GM18858 (cell line): ENCODE measurements around the gene MIPEP.

Source experiments
- ATAC-seq: cut with Tn5 transposase; IDR thresholded peaks from one replicate; pipeline ENCODE4 v1.9.1; 2021; ENCODE audit not compliant: unreplicated experiment

MIPEP gene

GRCh38 chr13:23688336-23688735 lies 200.9 kb downstream of the MIPEP start:
- no peak for ATAC-seq

- ATAC-seq: no peak
Measured at GRCh38 chr13:23687614-23688013, 201.6 kb downstream of the MIPEP start.

GRCh38 chr13:23686948-23687347 lies 202.3 kb downstream of the MIPEP start:
- no peak for ATAC-seq

- ATAC-seq: no peak
Measured at GRCh38 chr13:23685416-23685815, 203.8 kb downstream of the MIPEP start.

- ATAC-seq: no peak
Measured at GRCh38 chr13:23684647-23685046, 204.6 kb downstream of the MIPEP start.

GRCh38 chr13:23683084-23683483 lies 206.1 kb downstream of the MIPEP start:
- ATAC-seq: no peak

GRCh38 chr13:23680845-23681669 lies 208.1 kb downstream of the MIPEP start:
- ATAC-seq: no peak
